KMS-11 (cell line): ENCODE measurements around the gene SLC7A1.

Source experiments
- H2AFZ ChIP-seq: fragments of 200-600 bp; sonication (generic); 2 replicates; pipeline ENCODE4 v1.6.1; 2016; ENCODE audit warnings: antibody characterized with exemption, mixed run types, low read depth
- H3K27ac ChIP-seq: fragments of 200-600 bp; sonication (generic); 2 replicates; pipeline ENCODE4 v1.6.1; 2016; ENCODE audit warnings: mild to moderate bottlenecking, mixed run types
- H3K27me3 ChIP-seq: fragments of 200-600 bp; sonication (generic); 2 replicates; pipeline ENCODE4 v1.6.1; 2017; ENCODE audit warnings: mild to moderate bottlenecking, low read depth, mixed run types, moderate library complexity; ENCODE audit not compliant: insufficient read depth
- H3K36me3 ChIP-seq: fragments of 200-600 bp; sonication (generic); 2 replicates; pipeline ENCODE4 v1.6.1; 2017; ENCODE audit warnings: mild to moderate bottlenecking, mixed run types; ENCODE audit not compliant: insufficient read depth
- H3K4me1 ChIP-seq: fragments of 200-600 bp; sonication (generic); 2 replicates; pipeline ENCODE4 v1.6.1; 2016; ENCODE audit warnings: mild to moderate bottlenecking, low read depth, mixed run types; ENCODE audit not compliant: poor library complexity, severe bottlenecking
- H3K4me2 ChIP-seq: fragments of 200-600 bp; sonication (generic); 2 replicates; pipeline ENCODE4 v1.7.0; 2016; ENCODE audit warnings: mild to moderate bottlenecking, mixed run types
- H3K4me3 ChIP-seq: fragments of 200-600 bp; sonication (generic); IDR thresholded peaks from 2 replicates; pipeline ENCODE4 v1.6.1; 2017; ENCODE audit warnings: low read depth, low read length, mixed read lengths; ENCODE audit not compliant: insufficient read depth
- H3K79me2 ChIP-seq: fragments of 200-600 bp; sonication (generic); 2 replicates; pipeline ENCODE4 v1.6.1; 2016; ENCODE audit warnings: low read depth, mixed run types; ENCODE audit not compliant: insufficient read depth
- H3K9ac ChIP-seq: fragments of 200-600 bp; sonication (generic); 2 replicates; pipeline ENCODE4 v1.6.1; 2016; ENCODE audit warnings: mild to moderate bottlenecking, mixed run types
- H4K20me1 ChIP-seq: fragments of 200-600 bp; sonication (generic); 2 replicates; pipeline ENCODE4 v1.6.1; 2016; ENCODE audit warnings: mild to moderate bottlenecking, mixed run types; ENCODE audit not compliant: insufficient read depth
- CTCF ChIP-seq: fragments of 200-600 bp; sonication (generic); conservative IDR thresholded peaks from 2 replicates; pipeline ENCODE4 v1.6.1; 2017; ENCODE audit warnings: low read depth, mild to moderate bottlenecking, antibody characterized with exemption, low read length, moderate library complexity, mixed read lengths

The SLC7A1 gene

GRCh38 chr13:29490561-29490885 lies 105.0 kb downstream of the SLC7A1 start:
- no peaks in the 10 kb centered on the region for H3K27me3 ChIP-seq
- H3K4me1 ChIP-seq, result no peaks in the 10 kb centered on the region
- no peak overlapping the region for H3K4me2 ChIP-seq

GRCh38 chr13:29489650-29490560 lies 105.6 kb downstream of the SLC7A1 start:
- no peaks in the 10 kb centered on the region for H3K36me3 ChIP-seq
- no peak overlapping the region for H3K4me3 ChIP-seq
- no peak overlapping the region for H3K4me2 ChIP-seq
- no peaks in the 10 kb centered on the region for H3K79me2 ChIP-seq
- H4K20me1 ChIP-seq, result no peaks in the 10 kb centered on the region
- no peaks in the 10 kb centered on the region for H3K27me3 ChIP-seq
- no peak overlapping the region for H3K27ac ChIP-seq
- no peak overlapping the region for H3K9ac ChIP-seq
- no peak overlapping the region for H2AFZ ChIP-seq
- H3K4me1 ChIP-seq, result no peaks in the 10 kb centered on the region
- no peak for TF ChIP-seq CTCF

More at GRCh38 chr13:29490561-29490885, 105.0 kb downstream of the SLC7A1 start:
- H3K36me3 ChIP-seq, result no peaks in the 10 kb centered on the region
- no peak overlapping the region for H3K27ac ChIP-seq
- no peak for TF ChIP-seq CTCF
- H4K20me1 ChIP-seq, result no peaks in the 10 kb centered on the region
- no peak overlapping the region for H2AFZ ChIP-seq
- no peaks in the 10 kb centered on the region for H3K79me2 ChIP-seq
- H3K4me3 ChIP-seq, result no peak overlapping the region
- no peak overlapping the region for H3K9ac ChIP-seq

- Histone ChIP-seq H3K79me2 (no peaks in the 10 kb centered on the region), H3K27me3 (no peaks in the 10 kb centered on the region), H3K4me2 (no peak overlapping the region), H3K4me1 (no peaks in the 10 kb centered on the region), H3K4me3 (no peak overlapping the region), H3K27ac (no peak overlapping the region), H3K9ac (no peak overlapping the region), H4K20me1 (no peaks in the 10 kb centered on the region), H2AFZ (no peak overlapping the region), H3K36me3 (no peaks in the 10 kb centered on the region)
- TF ChIP-seq CTCF, result no peak
Observed at GRCh38 chr13:29487466-29488454, 107.7 kb downstream of the SLC7A1 start.

GRCh38 chr13:29486551-29486950 lies 108.9 kb downstream of the SLC7A1 start:
- no peak for TF ChIP-seq CTCF
- H3K9ac ChIP-seq, result no peak overlapping the region
- no peak overlapping the region for H3K4me3 ChIP-seq
- H3K79me2 ChIP-seq, result no peaks in the 10 kb centered on the region
- H3K36me3 ChIP-seq, result no peaks in the 10 kb centered on the region
- H3K27ac ChIP-seq, result no peak overlapping the region
- H3K4me1 ChIP-seq, result no peaks in the 10 kb centered on the region
- no peak overlapping the region for H2AFZ ChIP-seq
- no peak overlapping the region for H3K4me2 ChIP-seq
- no peaks in the 10 kb centered on the region for H4K20me1 ChIP-seq
- H3K27me3 ChIP-seq, result no peaks in the 10 kb centered on the region
